ENCODE data around the gene SOX10. TPM values are rescaled to one million over a fixed set of nuclear protein-coding genes. Genes with fewer than 3 reads are reported as not detected.
"Not testable (repeated sequence)": the region's sequence is repeated elsewhere in the genome, so short reads cannot be mapped to it uniquely, and the experiment has no call there.

Gene SOX10
- total RNA-seq, 4 donors from 2014 or later = 2.5 TPM; not detected in 3

GRCh38 chr22:37967637-37968451 is 16.5 kb downstream of the SOX10 start:
- no peak for ATAC-seq (ENCODE audit: low FRiP score)
- no peak for TF ChIP-seq CTCF (IDR thresholded peaks at IDR 0.05)
- no peak for DNase-seq (ENCODE audit: low spot score)

GRCh38 chr22:37967147-37967546 is 17.2 kb downstream of the SOX10 start:
- TF ChIP-seq CTCF (IDR thresholded peaks at IDR 0.05) = no peak
- DNase-seq (ENCODE audit: low spot score) = no peak
- no peak for ATAC-seq (ENCODE audit: low FRiP score)

- TF ChIP-seq CTCF (IDR thresholded peaks at IDR 0.05) = no peak
- no peak for DNase-seq (ENCODE audit: low spot score)
- ATAC-seq (ENCODE audit: low FRiP score) = no peak
Measured at GRCh38 chr22:37965940-37966664, 18.3 kb downstream of the SOX10 start.

- DNase-seq (ENCODE audit: low spot score) (no peak), ATAC-seq (ENCODE audit: low FRiP score) (no peak)
- no peak for TF ChIP-seq CTCF (IDR thresholded peaks at IDR 0.05)
Measured at GRCh38 chr22:37961062-37961461, 23.3 kb downstream of the SOX10 start.

GRCh38 chr22:37959231-37959825 is 25.0 kb downstream of the SOX10 start:
- no peak for DNase-seq (ENCODE audit: low spot score)
- no peak for ATAC-seq (ENCODE audit: low FRiP score)
- TF ChIP-seq CTCF (IDR thresholded peaks at IDR 0.05) = no peak

GRCh38 chr22:37957232-37957631 is 27.1 kb downstream of the SOX10 start:
- no peak for DNase-seq (ENCODE audit: low spot score)
- no peak for TF ChIP-seq CTCF (IDR thresholded peaks at IDR 0.05)
- no peak for ATAC-seq (ENCODE audit: low FRiP score)

GRCh38 chr22:37955825-37956397 is 28.4 kb downstream of the SOX10 start:
- not testable (repeated sequence) for ATAC-seq (ENCODE audit: low FRiP score); DNase-seq (ENCODE audit: low spot score)
